Mucosa of descending colon (tissue), 3 donors: ENCODE measurements around the gene VPS33B. TPM values are rescaled to one million over a fixed set of nuclear protein-coding genes. Genes with fewer than 3 reads are reported as not detected.
"Not testable (repeated sequence)": the region's sequence is repeated elsewhere in the genome, so short reads cannot be mapped to it uniquely, and the experiment has no call there.

ENCODE experiments used
- ATAC-seq: fragments of 200-7000 bp; cut with Tn5 transposase; one replicate; pipeline ENCODE4 v1.9.1; 2020; ENCODE audit warnings: mild to moderate bottlenecking, moderate library complexity
- DNase-seq, 3 donors: peaks; one replicate each; pipeline ENCODE4 v3.0.0-alpha.2; 2020
- H3K36me3 ChIP-seq: fragments of 200-600 bp; one replicate; pipeline ENCODE4 v1.8.0; 2021; ENCODE audit warnings: low read depth, mild to moderate bottlenecking
- H3K4me1 ChIP-seq: fragments of 200-600 bp; one replicate; pipeline ENCODE4 v1.8.0; 2021; ENCODE audit warnings: low read depth, mild to moderate bottlenecking
- H3K4me3 ChIP-seq: fragments of 200-600 bp; one replicate; pipeline ENCODE4 v1.8.0; 2021; ENCODE audit warnings: mild to moderate bottlenecking
- H3K9me3 ChIP-seq: fragments of 200-600 bp; one replicate; pipeline ENCODE4 v1.8.0; 2021; ENCODE audit warnings: mild to moderate bottlenecking
- intact Hi-C, 2 donors: fragments of 100-400 bp; cut with DNase I in 1 of 2; cut with micrococcal nuclease in 1 of 2; formaldehyde crosslinking; loops; one replicate each; pipeline versions ENCODE4 v1.11.0 to v1.11.1; 2022; cut with DNase I, micrococcal nuclease
- total RNA-seq, 3 donors: library from RNA; stranded (reverse); fragmentation: NEBNext Ultra II Directional in 2 of 3; extraction: Animal tissue kit (Norgen Biotek cat#: 25700) in 2 of 3; gene quantifications; one replicate each; pipeline versions ENCODE4 v1.2.1 to v1.2.4, GENCODE V29; 2021 to 2023
- TF ChIP-seq, protein P1 (sequence below): fragments of 200-600 bp; IDR thresholded peaks from one replicate; pipeline ENCODE4 v1.8.0; 2022; ENCODE audit warnings: antibody characterized with exemption, mild to moderate bottlenecking
- donor health status: DM: no; HTN: no; CAD: no; lungs with moderate emphysema.
- donor health status: DM: no; HTN: no; CAD: no.
- donor health status: DM: no; HTN: yes; CAD: no.

Gene VPS33B
- total RNA-seq, 3 donors from 2014 or later: 13.4 to 22.7 (median 16.2) TPM

DNA sequence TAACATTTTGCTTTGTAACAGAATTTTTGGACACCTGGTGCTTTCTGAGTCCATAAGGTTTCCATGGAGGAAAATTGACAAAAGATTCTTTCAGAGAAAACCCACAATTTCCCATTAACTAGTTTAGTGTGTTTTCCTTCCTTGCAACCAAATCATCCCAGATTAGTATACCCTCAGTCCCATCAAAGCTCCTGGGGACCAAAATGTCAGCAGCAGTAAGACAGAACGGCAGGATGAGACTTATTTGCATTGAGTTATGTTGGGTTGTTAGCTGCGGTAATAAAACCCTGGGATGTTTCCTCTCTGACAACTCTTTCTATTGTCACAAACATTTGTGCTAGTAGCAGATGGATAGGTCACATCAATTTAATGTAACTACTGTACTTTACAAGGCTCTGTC lies 32.4 kb upstream of the VPS33B start:
- intact Hi-C loops: loop anchor here (5.0 kb wide), 2 partner anchors 212 to 217 kb away; no protein-coding TSS in a partner anchor
- no peak for ATAC-seq
- H3K36me3 ChIP-seq: no peaks in the 10 kb centered on the region

DNA sequence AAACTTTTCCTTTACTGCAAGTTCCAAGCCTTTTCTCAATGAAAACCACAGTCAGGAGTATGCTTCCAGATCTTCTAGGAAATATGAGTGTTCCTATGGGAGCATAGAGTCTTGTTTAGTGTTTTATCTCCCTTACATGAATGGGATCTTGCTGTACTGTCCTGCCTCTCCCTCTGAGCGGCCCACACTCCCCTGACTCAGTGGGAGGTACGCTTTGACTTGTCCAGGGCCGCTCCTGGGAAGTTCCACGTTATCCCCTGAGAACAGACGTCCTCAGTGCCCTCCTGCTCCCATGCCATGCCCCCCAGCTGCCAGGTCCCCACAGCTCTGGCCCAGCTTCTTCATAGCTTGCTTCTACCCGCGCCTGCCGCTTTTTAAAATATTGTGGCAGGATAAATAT lies 28.9 kb upstream of the VPS33B start:
- Histone ChIP-seq H3K36me3 (no peaks in the 10 kb centered on the region), H3K4me3 (no peak overlapping the region), H3K9me3 (no peaks in the 10 kb centered on the region), H3K4me1 (peaks cover 5% of the 10 kb centered on the region)
- TF ChIP-seq, protein P1, sequence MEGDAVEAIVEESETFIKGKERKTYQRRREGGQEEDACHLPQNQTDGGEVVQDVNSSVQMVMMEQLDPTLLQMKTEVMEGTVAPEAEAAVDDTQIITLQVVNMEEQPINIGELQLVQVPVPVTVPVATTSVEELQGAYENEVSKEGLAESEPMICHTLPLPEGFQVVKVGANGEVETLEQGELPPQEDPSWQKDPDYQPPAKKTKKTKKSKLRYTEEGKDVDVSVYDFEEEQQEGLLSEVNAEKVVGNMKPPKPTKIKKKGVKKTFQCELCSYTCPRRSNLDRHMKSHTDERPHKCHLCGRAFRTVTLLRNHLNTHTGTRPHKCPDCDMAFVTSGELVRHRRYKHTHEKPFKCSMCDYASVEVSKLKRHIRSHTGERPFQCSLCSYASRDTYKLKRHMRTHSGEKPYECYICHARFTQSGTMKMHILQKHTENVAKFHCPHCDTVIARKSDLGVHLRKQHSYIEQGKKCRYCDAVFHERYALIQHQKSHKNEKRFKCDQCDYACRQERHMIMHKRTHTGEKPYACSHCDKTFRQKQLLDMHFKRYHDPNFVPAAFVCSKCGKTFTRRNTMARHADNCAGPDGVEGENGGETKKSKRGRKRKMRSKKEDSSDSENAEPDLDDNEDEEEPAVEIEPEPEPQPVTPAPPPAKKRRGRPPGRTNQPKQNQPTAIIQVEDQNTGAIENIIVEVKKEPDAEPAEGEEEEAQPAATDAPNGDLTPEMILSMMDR: no peak
- DNase-seq: no peak
- intact Hi-C loops: no loop called here
- ATAC-seq: no peak

More for the DNA sequence above, 32.4 kb upstream of the VPS33B start:
- TF ChIP-seq, protein P1: no peak
- H3K4me1 ChIP-seq: peaks cover 2% of the 10 kb centered on the region
- H3K9me3 ChIP-seq: no peaks in the 10 kb centered on the region
- DNase-seq: no peak
- no peak overlapping the region for H3K4me3 ChIP-seq

DNA sequence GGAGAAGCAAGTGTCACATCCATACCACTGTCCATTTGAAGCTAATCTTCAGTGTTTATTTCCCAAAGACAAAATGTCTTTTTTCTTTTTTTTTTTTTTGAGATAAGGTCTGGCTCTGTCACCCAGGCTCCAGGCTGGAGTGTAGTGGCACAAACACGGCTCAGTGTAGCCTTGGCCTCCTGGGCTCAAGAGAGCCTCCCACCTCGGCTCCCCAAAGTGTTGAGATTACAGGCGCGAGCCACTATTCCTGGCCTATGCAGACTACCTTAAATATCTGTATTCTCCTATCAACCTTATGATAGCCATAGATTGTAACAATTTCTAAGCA lies 27.7 kb upstream of the VPS33B start:
- no peak for ATAC-seq
- Histone ChIP-seq H3K4me1 (peaks cover 5% of the 10 kb centered on the region), H3K4me3 (no peak overlapping the region), H3K9me3 (no peaks in the 10 kb centered on the region), H3K36me3 (no peaks in the 10 kb centered on the region)
- DNase-seq: no peak
- TF ChIP-seq, protein P1: no peak
- intact Hi-C loops: no loop called here

DNA sequence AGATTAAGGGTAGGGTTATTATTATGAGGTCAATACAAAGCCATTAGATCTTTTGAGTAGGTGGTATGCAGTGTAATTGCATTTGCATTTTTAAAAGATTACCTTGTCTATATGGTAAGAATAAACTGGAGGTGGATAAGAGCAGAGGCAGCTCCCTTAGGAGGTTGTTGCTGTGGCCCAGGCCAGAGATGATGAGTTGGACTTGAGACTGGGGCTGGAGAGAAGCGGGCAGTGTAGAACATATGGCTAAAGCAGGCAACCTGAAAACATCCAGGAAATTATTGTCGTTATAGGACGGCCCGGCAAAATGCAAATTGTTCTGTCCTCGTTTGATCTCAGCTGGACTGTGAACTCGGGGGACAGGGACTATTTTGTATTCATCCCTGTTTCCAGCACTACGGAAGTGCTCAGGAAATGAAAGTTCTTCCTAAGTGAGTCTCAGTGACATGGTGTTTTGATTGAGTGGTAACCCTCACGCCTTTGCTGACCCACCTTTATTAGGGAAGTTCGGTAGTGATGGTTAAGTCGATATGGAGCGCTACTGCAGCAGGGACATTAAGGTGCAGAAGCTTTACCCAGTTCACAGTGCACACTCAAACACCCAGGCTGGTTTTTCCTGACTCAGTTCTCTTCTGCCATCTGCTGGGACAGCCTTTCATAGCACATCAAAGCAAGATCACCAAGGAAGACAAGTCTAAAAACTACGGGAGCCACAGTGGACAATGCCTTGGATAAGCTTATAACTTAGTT lies 27.2 kb upstream of the VPS33B start:
- DNase-seq: peak in 2 of 3 donors; percentile 37 to 85
- H3K4me1 ChIP-seq: peaks cover 5% of the 10 kb centered on the region
- TF ChIP-seq, protein P1: no peak
- intact Hi-C loops: no loop called here
- H3K36me3 ChIP-seq: no peaks in the 10 kb centered on the region
- H3K9me3 ChIP-seq: no peaks in the 10 kb centered on the region
- peak; percentile 87 for ATAC-seq
- H3K4me3 ChIP-seq: no peak overlapping the region

DNA sequence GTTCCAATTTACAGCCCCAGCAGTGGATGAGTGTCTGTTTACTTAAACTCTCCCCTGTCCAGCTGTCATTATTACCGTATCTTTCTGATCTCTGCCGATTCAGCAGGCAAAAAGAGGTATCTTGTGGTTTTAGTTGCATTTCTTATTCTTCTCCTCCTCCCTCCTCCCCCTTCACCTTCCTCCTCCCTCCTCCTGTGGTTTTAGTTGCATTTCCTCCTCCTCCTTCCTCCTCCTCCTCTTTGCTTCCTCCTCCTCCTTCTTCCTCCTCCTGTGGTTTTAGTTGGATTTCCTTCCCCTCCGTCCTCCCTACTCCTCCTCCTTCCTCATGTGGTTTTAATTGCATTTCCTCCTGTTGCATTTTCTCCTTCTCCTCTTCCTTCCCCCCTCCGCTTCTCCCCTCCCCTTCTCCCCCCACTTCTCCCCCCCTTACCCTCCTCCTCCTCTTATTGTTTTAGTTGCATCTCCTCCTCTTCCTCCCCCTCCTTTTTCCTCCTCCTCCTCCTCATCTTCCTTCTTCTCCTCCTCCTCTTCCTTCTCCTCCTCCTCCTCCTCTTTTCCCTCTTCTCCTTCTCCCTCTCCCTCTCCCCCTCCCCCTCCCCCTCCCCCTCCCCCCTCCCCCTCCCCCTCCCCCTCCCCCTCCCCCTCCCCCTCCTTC lies 25.3 kb upstream of the VPS33B start:
- DNase-seq: no peak
- intact Hi-C loops: no loop called here
- Histone ChIP-seq H3K4me1 (peaks cover 5% of the 10 kb centered on the region), H3K36me3 (no peaks in the 10 kb centered on the region), H3K4me3 (no peak overlapping the region), H3K9me3 (no peaks in the 10 kb centered on the region)
- ATAC-seq: no peak
- TF ChIP-seq, protein P1: no peak

DNA sequence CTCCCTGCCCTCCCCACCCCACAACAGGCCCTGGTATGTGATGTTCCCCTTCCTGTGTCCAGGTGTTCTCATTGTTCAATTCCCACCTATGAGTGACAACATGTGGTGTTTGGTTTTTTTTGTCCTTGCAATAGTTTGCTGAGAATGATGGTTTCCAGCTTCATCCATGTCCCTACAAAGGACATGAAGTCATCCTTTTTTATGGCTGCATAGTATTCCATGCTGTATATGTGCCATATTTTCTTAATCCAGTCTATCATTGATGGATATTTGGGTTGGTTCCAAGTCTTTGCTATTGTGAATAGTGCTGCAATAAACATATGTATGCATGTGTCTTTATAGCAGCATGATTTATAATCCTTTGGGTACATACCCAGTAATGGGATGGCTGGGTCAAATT lies 23.7 kb upstream of the VPS33B start:
- DNase-seq, H3K9me3 ChIP-seq, H3K36me3 ChIP-seq, intact Hi-C loops, ATAC-seq, H3K4me1 ChIP-seq, H3K4me3 ChIP-seq: not testable (repeated sequence)
